CD4-positive, alpha-beta T cell (primary cell): ENCODE results near the gene ADA. TPM values are rescaled to one million over a fixed set of nuclear protein-coding genes. Genes with fewer than 3 reads are reported as not detected.

Experiments used
- ATAC-seq: fragments of 200-7000 bp; cut with Tn5 transposase; one replicate; pipeline ENCODE4 v1.10.0; 2022; ENCODE audit warnings: mild to moderate bottlenecking; ENCODE audit not compliant: poor library complexity
- CTCF ChIA-PET: fragments of 350-600 bp; sonication (Branson Sonifier 250); formaldehyde crosslinking; loops from one replicate; lab custom pipeline; 2021; ENCODE audit warnings: antibody characterized with exemption, inconsistent platforms; lab: Charles Lee
- POLR2A ChIA-PET: fragments of 350-600 bp; sonication (Branson Sonifier 250); formaldehyde crosslinking; loops from one replicate; lab custom pipeline; 2021; ENCODE audit warnings: antibody characterized with exemption, inconsistent platforms; lab: Charles Lee
- DNase-seq, 14 experiments: peaks; one replicate each; pipeline ENCODE4 v3.0.0-alpha.2; 2013 to 2020; ENCODE audit warnings: mixed read lengths in 2 of 14
- H3K27ac ChIP-seq, 2 donors: one replicate each; pipeline versions ENCODE4 v1.5.1 to v1.7.0; 2013; ENCODE audit warnings: low read length in 2 of 2, low read depth in 1 of 2, mild to moderate bottlenecking in 1 of 2
- H3K27me3 ChIP-seq, 2 experiments: 1 replicate in 1 of 2; 2 replicates in 1 of 2; pipeline versions ENCODE4 v1.6.1 to v1.7.0; 2013; ENCODE audit warnings: low read length in 2 of 2, control low read depth in 1 of 2, mild to moderate bottlenecking in 1 of 2, moderate library complexity in 1 of 2; ENCODE audit not compliant: insufficient read depth in 2 of 2, control insufficient read depth in 1 of 2
- H3K36me3 ChIP-seq: one replicate; pipeline ENCODE4 v1.6.1; 2013; ENCODE audit warnings: low read length, control low read depth; ENCODE audit not compliant: insufficient read depth
- H3K4me1 ChIP-seq: one replicate; pipeline ENCODE4 v1.6.1; 2013; ENCODE audit warnings: low read length, control low read depth; ENCODE audit not compliant: insufficient read depth
- H3K4me3 ChIP-seq: one replicate; pipeline ENCODE4 v1.5.1; 2013; ENCODE audit warnings: mild to moderate bottlenecking, low read length, moderate library complexity
- H3K9me3 ChIP-seq, 2 experiments: 1 replicate in 1 of 2; 2 replicates in 1 of 2; pipeline versions ENCODE4 v1.6.1 to v1.7.0; 2013; ENCODE audit warnings: low read length in 2 of 2, mild to moderate bottlenecking in 2 of 2, control low read depth in 1 of 2, moderate library complexity in 1 of 2; ENCODE audit not compliant: control insufficient read depth in 1 of 2, insufficient read depth in 1 of 2
- H3K27ac Mint-ChIP-seq: one replicate; pipeline ENCODE4 v1.8.0; 2020; ENCODE audit warnings: mixed read lengths
- H3K27me3 Mint-ChIP-seq: one replicate; pipeline ENCODE4 v1.8.0; 2021; ENCODE audit warnings: mixed read lengths
- H3K36me3 Mint-ChIP-seq: one replicate; pipeline ENCODE4 v1.8.0; 2021; ENCODE audit warnings: low read depth, mixed read lengths
- H3K4me1 Mint-ChIP-seq: one replicate; pipeline ENCODE4 v1.8.0; 2021; ENCODE audit warnings: low read depth, mixed read lengths
- H3K4me3 Mint-ChIP-seq: one replicate; pipeline ENCODE4 v1.8.0; 2020; ENCODE audit warnings: mild to moderate bottlenecking, mixed read lengths
- H3K9me3 Mint-ChIP-seq: one replicate; pipeline ENCODE4 v1.8.0; 2020; ENCODE audit warnings: mixed read lengths
- CTCF ChIP-seq: fragments of 200-600 bp; IDR thresholded peaks from one replicate; pipeline ENCODE4 v1.8.0; 2022; ENCODE audit warnings: antibody characterized with exemption, mild to moderate bottlenecking
- intact Hi-C, 2 experiments: fragments of 100-400 bp; cut with DNase I in 1 of 2; cut with micrococcal nuclease in 1 of 2; formaldehyde crosslinking; loops; one replicate each; pipeline versions ENCODE4 v1.15.1 to v1.9.0; 2023 to 2025; cut with DNase I, micrococcal nuclease
- total RNA-seq, 174 experiments: library from RNA in 2 of 174; stranded (reverse) in 2 of 174; gene quantifications; one replicate each; pipeline ENCODE4 v1.2.3 and lab custom pipeline; 2021 to 2026

The ADA gene
- total RNA-seq, 2 experiments from 2014 or later = 31.7 to 32.8 TPM

DNA sequence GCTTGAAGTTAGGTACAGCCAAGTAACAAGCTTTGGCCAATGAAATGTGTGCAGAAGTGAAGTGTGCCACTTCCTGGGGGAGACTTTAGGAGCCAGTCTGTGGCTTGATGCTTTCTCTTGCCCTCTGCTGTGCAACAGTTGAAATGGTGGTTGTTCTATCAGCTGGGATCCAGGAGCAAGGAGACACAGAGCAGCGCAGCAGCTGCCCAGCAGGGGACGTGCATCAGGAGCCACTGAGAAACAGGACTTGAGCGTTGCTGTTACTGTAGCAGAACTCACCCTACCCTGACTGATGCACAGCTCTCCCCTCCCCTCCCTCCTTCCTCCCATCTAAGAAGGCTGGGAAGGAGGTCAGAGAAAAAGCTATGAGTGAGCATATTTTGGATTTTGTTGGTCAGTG is 44.8 kb upstream of the ADA start:
- Histone ChIP-seq H3K27me3 (no peaks in the 10 kb centered on the region), H3K9me3 (no peaks in the 10 kb centered on the region), H3K4me1 (no peaks in the 10 kb centered on the region), H3K4me3 (no peak overlapping the region), H3K36me3 (no peaks in the 10 kb centered on the region), H3K27ac (no peak overlapping the region)
- DNase-seq (no peak), ATAC-seq (no peak)
- no peaks in the 10 kb centered on the region for H3K4me1 Mint-ChIP-seq
- H3K9me3 Mint-ChIP-seq = no peaks in the 10 kb centered on the region
- POLR2A ChIA-PET = no interaction called here
- no peaks in the 10 kb centered on the region for H3K36me3 Mint-ChIP-seq
- no peak overlapping the region for H3K4me3 Mint-ChIP-seq
- CTCF ChIA-PET = interaction anchor here (1.0 kb wide), 1 partner anchor 11 kb away, joined by 4 read pairs; no protein-coding TSS in a partner anchor
- intact Hi-C loops = no loop called here
- no peak overlapping the region for H3K27ac Mint-ChIP-seq
- no peak for TF ChIP-seq CTCF
- no peaks in the 10 kb centered on the region for H3K27me3 Mint-ChIP-seq

DNA sequence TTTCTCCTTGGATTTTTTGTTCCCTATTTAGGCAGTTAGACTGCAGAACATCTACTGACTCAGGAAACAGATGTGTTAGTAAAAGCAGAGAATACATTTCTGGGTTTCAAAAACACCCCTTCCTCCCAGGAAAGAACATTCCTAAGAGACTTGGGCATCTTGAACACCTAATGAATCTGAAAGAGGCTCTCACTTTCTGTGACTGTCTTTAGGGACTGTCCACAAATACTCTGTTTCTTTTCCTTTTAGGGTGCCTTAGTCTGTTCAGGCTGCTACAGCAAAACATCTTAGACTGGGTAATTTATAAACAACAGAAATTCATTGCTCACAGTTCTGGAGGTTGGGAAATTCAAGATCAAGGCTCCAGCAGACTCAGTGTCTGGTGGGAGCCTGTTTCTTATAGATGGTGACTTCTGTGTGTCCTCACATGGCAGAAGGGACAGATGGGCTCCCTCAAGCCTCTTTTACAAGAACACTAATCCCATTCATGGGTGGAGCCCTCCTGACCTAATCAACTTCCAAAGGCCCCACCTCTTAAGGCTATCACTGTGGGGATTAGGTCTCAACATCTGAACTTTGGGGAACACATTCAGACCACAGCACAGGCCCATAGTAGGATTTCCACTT is 44.3 kb upstream of the ADA start:
- no peak overlapping the region for H3K27ac Mint-ChIP-seq
- POLR2A ChIA-PET = no interaction called here
- TF ChIP-seq CTCF = no peak

GRCh38 chr20:44695295-44695673 is 43.8 kb upstream of the ADA start:
- ChIA-PET POLR2A (no interaction called here), CTCF (no interaction called here)
- H3K4me1 Mint-ChIP-seq = no peaks in the 10 kb centered on the region
- Histone ChIP-seq H3K27ac (no peak overlapping the region), H3K36me3 (no peaks in the 10 kb centered on the region), H3K4me3 (no peak overlapping the region), H3K9me3 (no peaks in the 10 kb centered on the region), H3K4me1 (no peaks in the 10 kb centered on the region), H3K27me3 (no peaks in the 10 kb centered on the region)
- H3K27me3 Mint-ChIP-seq = no peaks in the 10 kb centered on the region
- ATAC-seq (no peak), DNase-seq (no peak)
- intact Hi-C loops = no loop called here
- no peak overlapping the region for H3K27ac Mint-ChIP-seq
- no peaks in the 10 kb centered on the region for H3K36me3 Mint-ChIP-seq
- H3K9me3 Mint-ChIP-seq = no peaks in the 10 kb centered on the region
- H3K4me3 Mint-ChIP-seq = no peak overlapping the region
- TF ChIP-seq CTCF = no peak

More for the DNA sequence above, 44.3 kb upstream of the ADA start:
- DNase-seq (no peak), ATAC-seq (no peak)
- Mint-ChIP-seq H3K4me3 (no peak overlapping the region), H3K27me3 (no peaks in the 10 kb centered on the region), H3K36me3 (no peaks in the 10 kb centered on the region), H3K9me3 (no peaks in the 10 kb centered on the region), H3K4me1 (no peaks in the 10 kb centered on the region)
- H3K9me3 ChIP-seq = no peaks in the 10 kb centered on the region
- intact Hi-C loops = no loop called here
- no peak overlapping the region for H3K4me3 ChIP-seq
- no peaks in the 10 kb centered on the region for H3K27me3 ChIP-seq
- CTCF ChIA-PET = no interaction called here
- H3K27ac ChIP-seq = no peak overlapping the region
- no peaks in the 10 kb centered on the region for H3K36me3 ChIP-seq
- H3K4me1 ChIP-seq = no peaks in the 10 kb centered on the region
